COLO829 (cell line): ENCODE results near the gene OMG.
"Not testable (repeated sequence)": the region's sequence is repeated elsewhere in the genome, so short reads cannot be mapped to it uniquely, and the experiment has no call there.

Experiments
- DNase-seq: peaks from one replicate; pipeline ENCODE4 v3.0.0; 2012; ENCODE audit warnings: low spot score

The OMG gene

GRCh38 chr17:31262923-31263322 is 34.1 kb downstream of the OMG start:
- DNase-seq, result not testable (repeated sequence)

- no peak for DNase-seq
Observed at GRCh38 chr17:31261601-31262000, 35.4 kb downstream of the OMG start.

- no peak for DNase-seq
Observed at GRCh38 chr17:31260151-31260550, 36.9 kb downstream of the OMG start.

GRCh38 chr17:31256936-31257335 is 40.1 kb downstream of the OMG start:
- DNase-seq, result no peak

GRCh38 chr17:31254654-31255053 is 42.4 kb downstream of the OMG start:
- DNase-seq, result no peak

- DNase-seq, result no peak
Observed at GRCh38 chr17:31252741-31253140, 44.3 kb downstream of the OMG start.

- no peak for DNase-seq
Observed at GRCh38 chr17:31251970-31252328, 45.1 kb downstream of the OMG start.

- no peak for DNase-seq
Observed at GRCh38 chr17:31251105-31251969, 45.7 kb downstream of the OMG start.

GRCh38 chr17:31250229-31250628 is 46.8 kb downstream of the OMG start:
- no peak for DNase-seq

GRCh38 chr17:31249835-31250141 is 47.3 kb downstream of the OMG start:
- no peak for DNase-seq

- DNase-seq, result no peak
Observed at GRCh38 chr17:31248986-31249834, 47.8 kb downstream of the OMG start.
